ENCODE results near the gene LMNB1. TPM values are rescaled to one million over a fixed set of nuclear protein-coding genes. Genes with fewer than 3 reads are reported as not detected.
A peak's percentile ranks its signal among the peaks of the same experiment; 100 is the strongest.
"Not testable (repeated sequence)": the region's sequence is repeated elsewhere in the genome, so short reads cannot be mapped to it uniquely, and the experiment has no call there.

LMNB1 gene
- total RNA-seq (1 to 10 TPM; 1.2 to 3.6 (median 2.4) TPM), polyA plus RNA-seq (0.43 TPM)
- long read RNA-seq, donor 1, result 0 reads
- long read RNA-seq, donor 2, result 0 reads
- long read RNA-seq, donor 3, partial matches to known transcripts, result 0 of 1 reads
- long read RNA-seq, donor 3, other reads (novel, unspliced or antisense), result 0 of 1 reads
- long read RNA-seq, donor 4, result 0 reads

- DNase-seq, result peak; percentile 95 to 98 (median 97)
- peak within 1 kb of the TSS; percentile 89 for H3K4me3 ChIP-seq (ENCODE audit: low read length)
- peak within 1 kb of the TSS; percentile 84 for H3K27ac ChIP-seq (ENCODE audit: low read length)
- H3K4me1 ChIP-seq (ENCODE audit: control insufficient read depth, insufficient read depth, low read length), result no peaks in the 10 kb centered on the region
- ATAC-seq, result peak; percentile 97 to 98
- no peaks in the 10 kb centered on the region for H3K27me3 ChIP-seq (ENCODE audit: control insufficient read depth, insufficient read depth)
- H3K9me3 ChIP-seq (ENCODE audit: control insufficient read depth, low read length), result no peaks in the 10 kb centered on the region
- WGBS, result under 1% methylated on average over 74 of the region's 74 CpGs
- intact Hi-C loops (cut with DNase I), result loop anchor here in 1 of 4 donors (5.0 kb wide), 1 partner anchor 99 kb away; no protein-coding TSS in a partner anchor
Observed at GRCh38 chr5:126776499-126777256, at the start of gene LMNB1. Gene LMNB1, plus strand, starts transcription at chr5:126777136. Its CDS starts 373 bp downstream, at chr5:126777509.

DNA sequence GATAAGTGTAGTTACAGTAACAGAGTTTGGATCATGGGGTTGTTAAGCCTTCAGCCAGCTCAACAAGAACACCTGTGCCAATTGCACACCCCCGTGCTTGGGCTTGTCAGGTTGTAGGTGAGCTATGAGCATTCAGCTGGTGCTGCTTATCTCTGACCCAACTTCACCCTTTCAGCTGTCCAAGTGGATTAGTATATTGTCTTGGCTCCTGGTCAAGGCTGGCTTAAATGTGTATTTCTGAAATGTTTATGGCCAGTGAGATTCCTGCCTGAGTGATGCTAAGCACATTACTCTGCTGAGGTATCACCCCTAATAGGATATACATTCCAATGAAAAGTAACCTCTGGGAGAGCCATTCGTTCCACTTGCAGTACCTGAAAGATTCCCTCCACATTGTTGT lies 44.2 kb upstream of the LMNB1 start:
- DNase-seq, result no peak

DNA sequence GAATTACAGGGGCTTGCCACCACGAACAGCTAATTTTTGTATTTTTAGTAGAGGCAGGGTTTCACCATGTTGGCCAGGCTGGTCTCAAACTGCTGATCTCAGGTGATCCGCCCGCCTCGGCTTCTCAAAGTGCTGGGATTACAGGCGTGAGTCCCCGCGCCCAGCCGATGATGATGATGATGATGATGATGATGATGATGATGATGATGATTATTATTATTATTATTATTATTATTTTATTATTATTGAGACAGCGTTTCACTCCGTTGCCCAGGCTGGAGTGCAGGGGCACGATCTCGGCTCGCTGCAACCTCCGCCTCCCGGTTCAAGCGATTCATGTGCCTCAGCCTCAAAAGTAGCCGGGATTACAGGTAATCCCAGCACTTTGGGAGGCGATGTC lies 42.4 kb upstream of the LMNB1 start:
- H3K9me3 ChIP-seq (ENCODE audit: control insufficient read depth, low read length); intact Hi-C loops (cut with DNase I); H3K27ac ChIP-seq (ENCODE audit: low read length); H3K4me3 ChIP-seq (ENCODE audit: low read length); H3K4me1 ChIP-seq (ENCODE audit: control insufficient read depth, insufficient read depth, low read length); DNase-seq; ATAC-seq; H3K27me3 ChIP-seq (ENCODE audit: control insufficient read depth, insufficient read depth): not testable (repeated sequence)
- WGBS, result 95% methylated on average over 18 of the region's 18 CpGs

More for the DNA sequence above, 44.2 kb upstream of the LMNB1 start:
- Histone ChIP-seq H3K4me3 (ENCODE audit: low read length) (no peak overlapping the region), H3K27me3 (ENCODE audit: control insufficient read depth, insufficient read depth) (no peaks in the 10 kb centered on the region), H3K4me1 (ENCODE audit: control insufficient read depth, insufficient read depth, low read length) (no peaks in the 10 kb centered on the region), H3K27ac (ENCODE audit: low read length) (no peak overlapping the region), H3K9me3 (ENCODE audit: control insufficient read depth, low read length) (no peaks in the 10 kb centered on the region)
- whole genome bisulfite sequencing, result 38% methylated on average over 2 of the region's 2 CpGs
- ATAC-seq, result no peak
- intact Hi-C loops (cut with DNase I), result no loop called here

DNA sequence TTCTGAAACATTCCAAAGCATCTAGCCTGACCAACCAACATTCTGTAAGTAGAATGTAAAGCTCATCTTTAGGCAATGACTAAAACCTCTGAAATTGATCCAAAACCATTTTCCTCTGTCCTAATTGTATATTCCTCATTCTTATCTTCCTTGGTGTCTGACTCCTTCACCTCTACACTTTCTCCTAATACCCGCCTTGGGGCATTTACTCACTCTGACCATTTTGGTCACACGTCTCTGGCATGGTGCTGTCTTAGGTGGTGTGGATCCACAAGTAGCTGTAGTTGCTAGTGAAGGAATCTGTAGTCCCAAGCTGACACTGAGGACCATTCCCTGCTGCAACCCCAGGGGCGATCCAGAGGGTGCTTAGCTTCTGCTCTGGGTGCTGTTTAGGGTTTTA lies 40.8 kb upstream of the LMNB1 start:
- no peak for DNase-seq
- H3K27ac ChIP-seq (ENCODE audit: low read length), result no peak overlapping the region
- WGBS, result 77% methylated on average over 3 of the region's 3 CpGs
- no peaks in the 10 kb centered on the region for H3K4me1 ChIP-seq (ENCODE audit: control insufficient read depth, insufficient read depth, low read length)
- H3K9me3 ChIP-seq (ENCODE audit: control insufficient read depth, low read length), result no peaks in the 10 kb centered on the region
- no peaks in the 10 kb centered on the region for H3K27me3 ChIP-seq (ENCODE audit: control insufficient read depth, insufficient read depth)
- no peak for ATAC-seq
- no peak overlapping the region for H3K4me3 ChIP-seq (ENCODE audit: low read length)
- intact Hi-C loops (cut with DNase I), result no loop called here

GRCh38 chr5:126741361-126741760 lies 35.6 kb upstream of the LMNB1 start:
- H3K27ac ChIP-seq (ENCODE audit: low read length), result no peak overlapping the region
- H3K4me3 ChIP-seq (ENCODE audit: low read length), result no peak overlapping the region
- DNase-seq, result no peak
- ATAC-seq, result no peak
- H3K9me3 ChIP-seq (ENCODE audit: control insufficient read depth, low read length), result no peaks in the 10 kb centered on the region
- H3K4me1 ChIP-seq (ENCODE audit: control insufficient read depth, insufficient read depth, low read length), result no peaks in the 10 kb centered on the region
- no peaks in the 10 kb centered on the region for H3K27me3 ChIP-seq (ENCODE audit: control insufficient read depth, insufficient read depth)
- 88% methylated on average over 9 of the region's 9 CpGs for WGBS
- intact Hi-C loops (cut with DNase I), result no loop called here

GRCh38 chr5:126742425-126742824 lies 34.5 kb upstream of the LMNB1 start:
- ATAC-seq (no peak), DNase-seq (no peak)
- no peak overlapping the region for H3K27ac ChIP-seq (ENCODE audit: low read length)
- H3K4me1 ChIP-seq (ENCODE audit: control insufficient read depth, insufficient read depth, low read length), result no peaks in the 10 kb centered on the region
- intact Hi-C loops (cut with DNase I), result no loop called here
- H3K4me3 ChIP-seq (ENCODE audit: low read length), result no peak overlapping the region
- 62% methylated on average over 2 of the region's 2 CpGs for WGBS
- H3K9me3 ChIP-seq (ENCODE audit: control insufficient read depth, low read length), result no peaks in the 10 kb centered on the region
- H3K27me3 ChIP-seq (ENCODE audit: control insufficient read depth, insufficient read depth), result no peaks in the 10 kb centered on the region

- Histone ChIP-seq H3K27ac (ENCODE audit: low read length) (no peak overlapping the region), H3K4me3 (ENCODE audit: low read length) (no peak overlapping the region), H3K4me1 (ENCODE audit: control insufficient read depth, insufficient read depth, low read length) (no peaks in the 10 kb centered on the region), H3K9me3 (ENCODE audit: control insufficient read depth, low read length) (no peaks in the 10 kb centered on the region), H3K27me3 (ENCODE audit: control insufficient read depth, insufficient read depth) (no peaks in the 10 kb centered on the region)
- 68% methylated on average over 2 of the region's 2 CpGs for WGBS
- intact Hi-C loops (cut with DNase I), result no loop called here
- ATAC-seq (no peak), DNase-seq (no peak)
Observed at GRCh38 chr5:126744836-126745235, 32.1 kb upstream of the LMNB1 start.

DNA sequence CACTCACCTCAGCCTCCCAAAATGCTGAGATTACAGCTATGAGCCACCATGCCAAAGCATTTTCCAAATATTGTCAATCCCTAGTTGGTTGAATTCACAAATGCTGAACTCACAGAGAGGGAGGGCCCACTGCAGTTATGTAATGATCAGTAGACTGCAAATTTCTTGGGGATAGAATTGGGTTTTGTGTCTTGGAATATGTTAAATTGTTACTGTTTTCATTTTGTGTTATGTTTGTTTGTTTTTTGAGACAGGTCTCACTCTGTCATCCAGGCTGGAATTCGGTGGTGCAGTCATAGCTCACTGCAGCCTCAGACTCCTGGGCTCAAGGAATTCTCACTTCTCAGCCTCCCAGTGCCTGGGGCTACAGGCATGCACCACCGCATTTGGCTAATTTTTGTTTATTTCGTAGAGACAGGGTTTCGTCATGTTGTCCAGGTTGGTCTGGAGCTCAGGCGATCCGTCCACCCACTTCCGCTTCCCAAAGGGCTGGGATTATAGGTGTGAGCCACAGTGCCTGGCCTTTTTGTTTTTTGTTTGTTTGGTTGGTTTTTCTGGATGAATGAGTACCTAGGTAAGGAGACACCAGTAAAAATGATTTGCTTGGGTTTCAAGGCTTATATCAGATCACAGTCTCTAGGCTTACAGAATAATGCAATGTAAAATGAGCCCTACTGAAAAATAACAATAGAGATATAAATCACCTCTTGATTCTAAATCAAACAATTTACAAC lies 31.5 kb upstream of the LMNB1 start:
- intact Hi-C loops (cut with DNase I), result no loop called here
- no peaks in the 10 kb centered on the region for H3K9me3 ChIP-seq (ENCODE audit: control insufficient read depth, low read length)
- ATAC-seq (no peak), DNase-seq (no peak)
- H3K4me3 ChIP-seq (ENCODE audit: low read length), result no peak overlapping the region
- 75% methylated on average over 7 of the region's 7 CpGs for WGBS
- no peaks in the 10 kb centered on the region for H3K4me1 ChIP-seq (ENCODE audit: control insufficient read depth, insufficient read depth, low read length)
- no peak overlapping the region for H3K27ac ChIP-seq (ENCODE audit: low read length)
- no peaks in the 10 kb centered on the region for H3K27me3 ChIP-seq (ENCODE audit: control insufficient read depth, insufficient read depth)

- H3K4me3 ChIP-seq (ENCODE audit: low read length), result no peak overlapping the region
- no peaks in the 10 kb centered on the region for H3K4me1 ChIP-seq (ENCODE audit: control insufficient read depth, insufficient read depth, low read length)
- H3K27ac ChIP-seq (ENCODE audit: low read length), result no peak overlapping the region
- H3K27me3 ChIP-seq (ENCODE audit: control insufficient read depth, insufficient read depth), result no peaks in the 10 kb centered on the region
- no peak for ATAC-seq
- H3K9me3 ChIP-seq (ENCODE audit: control insufficient read depth, low read length), result no peaks in the 10 kb centered on the region
- intact Hi-C loops (cut with DNase I), result no loop called here
- DNase-seq, result no peak
Observed at GRCh38 chr5:126746290-126746689, 30.6 kb upstream of the LMNB1 start.

- Histone ChIP-seq H3K4me3 (ENCODE audit: low read length) (no peak overlapping the region), H3K27ac (ENCODE audit: low read length) (no peak overlapping the region), H3K27me3 (ENCODE audit: control insufficient read depth, insufficient read depth) (no peaks in the 10 kb centered on the region), H3K4me1 (ENCODE audit: control insufficient read depth, insufficient read depth, low read length) (no peaks in the 10 kb centered on the region), H3K9me3 (ENCODE audit: control insufficient read depth, low read length) (no peaks in the 10 kb centered on the region)
- intact Hi-C loops (cut with DNase I), result no loop called here
- ATAC-seq (no peak), DNase-seq (no peak)
- 81% methylated on average over 3 of the region's 5 CpGs for WGBS
Observed at GRCh38 chr5:126752081-126752785, 24.7 kb upstream of the LMNB1 start.

DNA sequence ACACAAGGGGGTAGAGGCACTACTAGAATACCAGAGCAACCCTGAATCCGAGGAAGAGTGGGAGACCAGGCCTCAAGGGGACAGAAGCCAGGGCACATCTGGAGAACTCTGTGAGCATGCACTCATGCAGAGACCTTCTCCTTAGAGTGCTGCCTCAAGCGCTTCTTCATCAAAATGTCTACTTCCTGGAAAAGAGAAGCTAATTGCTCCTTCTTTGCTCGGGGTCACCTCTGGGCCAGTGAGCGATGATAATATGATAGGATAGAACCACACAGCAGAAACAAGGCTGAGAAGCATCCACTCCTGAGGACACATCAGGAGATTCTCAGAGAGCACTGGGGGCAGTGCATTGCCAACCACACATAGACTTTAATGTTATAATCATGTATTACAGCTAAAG lies 23.7 kb upstream of the LMNB1 start:
- 65% methylated on average over 4 of the region's 4 CpGs for WGBS
- H3K27ac ChIP-seq (ENCODE audit: low read length), result no peak overlapping the region
- H3K27me3 ChIP-seq (ENCODE audit: control insufficient read depth, insufficient read depth), result no peaks in the 10 kb centered on the region
- H3K4me1 ChIP-seq (ENCODE audit: control insufficient read depth, insufficient read depth, low read length), result no peaks in the 10 kb centered on the region
- no peak for ATAC-seq
- no peak overlapping the region for H3K4me3 ChIP-seq (ENCODE audit: low read length)
- intact Hi-C loops (cut with DNase I), result no loop called here
- DNase-seq, result no peak
- H3K9me3 ChIP-seq (ENCODE audit: control insufficient read depth, low read length), result no peaks in the 10 kb centered on the region
